ENCODE data around the gene CD274.

CD274 gene

GRCh38 chr9:5502553-5502952, 52.2 kb downstream of the CD274 start:
- DNase-seq, result no peak

GRCh38 chr9:5509573-5509972, 59.2 kb downstream of the CD274 start:
- DNase-seq, result no peak

- DNase-seq, result no peak
Measured at GRCh38 chr9:5510360-5510931, 60.1 kb downstream of the CD274 start, which contains the start of gene PDCD1LG2. Gene PDCD1LG2 (plus strand): TSS chr9:5510531. CDS start chr9:5522547, 12,016 bp downstream.

DNA sequence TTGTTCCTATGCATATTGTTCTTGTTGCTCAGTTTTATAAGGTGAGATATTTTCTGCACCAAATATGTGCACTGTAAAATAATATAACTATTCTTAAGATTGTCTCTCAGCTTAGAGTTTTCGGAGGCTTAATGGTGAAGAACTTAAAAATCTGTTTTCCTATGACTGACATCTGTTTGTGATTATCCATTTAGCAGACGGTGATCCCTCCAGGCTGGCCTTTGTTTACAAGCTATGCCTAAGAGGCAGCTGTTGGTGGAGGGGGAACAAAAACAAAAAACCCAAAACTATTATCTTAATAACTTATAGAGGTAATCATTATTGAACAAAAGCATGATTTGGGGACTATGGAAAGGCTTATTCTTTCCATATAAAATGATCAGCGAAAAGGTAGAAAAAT, 60.6 kb downstream of the CD274 start:
- DNase-seq, result no peak

DNA sequence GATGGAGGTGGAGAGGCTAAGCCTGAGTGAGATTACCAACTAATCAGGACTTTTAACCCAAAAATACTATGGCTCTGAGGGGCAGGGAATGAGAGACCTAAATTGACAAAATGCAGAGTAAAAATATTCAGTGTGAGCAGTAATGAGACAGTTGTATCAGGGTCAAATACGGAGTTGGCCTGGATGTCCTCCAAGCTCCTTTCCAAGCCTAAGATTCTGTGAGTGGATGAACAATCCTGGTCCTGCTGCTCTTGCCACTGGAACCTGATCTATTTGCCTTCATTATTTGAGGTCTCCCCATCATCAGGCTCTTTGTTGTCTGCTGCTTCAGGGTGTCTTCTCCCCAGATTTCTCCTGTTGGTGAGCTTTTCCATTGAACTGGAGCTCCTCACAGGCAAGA, 61.1 kb downstream of the CD274 start:
- no peak for DNase-seq

- DNase-seq, result no peak
Measured at GRCh38 chr9:5511935-5512580, 61.7 kb downstream of the CD274 start.

GRCh38 chr9:5512658-5513452, 62.5 kb downstream of the CD274 start:
- no peak for DNase-seq

DNA sequence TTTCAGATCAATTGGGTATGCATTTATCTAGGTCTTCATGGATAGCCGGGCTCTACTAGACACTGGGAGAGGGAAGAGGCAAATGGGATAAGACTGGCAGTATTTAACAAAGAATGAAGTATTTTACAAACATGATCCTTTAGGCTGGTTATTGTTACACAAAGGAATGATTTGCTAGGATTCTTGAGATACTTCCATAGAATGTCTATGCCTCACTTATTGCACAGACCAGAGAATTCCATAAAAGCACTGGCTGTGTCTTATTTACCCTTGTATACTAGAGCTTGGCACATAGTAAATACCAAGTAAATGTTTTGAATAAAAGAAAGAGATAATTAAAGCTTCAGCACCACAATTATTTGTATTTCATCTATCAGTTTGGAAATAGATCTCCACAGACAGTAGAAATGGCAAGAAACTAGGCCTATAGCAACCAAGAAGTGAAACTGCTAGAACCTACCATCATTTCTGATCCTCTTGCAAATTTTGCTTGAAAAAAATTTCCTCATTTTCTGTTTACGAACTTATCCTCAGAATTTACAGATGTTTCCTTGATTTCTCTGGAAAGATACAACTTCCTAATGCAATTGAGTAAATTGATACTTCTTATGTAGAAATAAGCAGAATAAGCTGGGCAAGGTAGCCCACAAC, 63.7 kb downstream of the CD274 start:
- DNase-seq, result no peak

GRCh38 chr9:5514617-5515260, 64.4 kb downstream of the CD274 start:
- DNase-seq, result no peak

DNA sequence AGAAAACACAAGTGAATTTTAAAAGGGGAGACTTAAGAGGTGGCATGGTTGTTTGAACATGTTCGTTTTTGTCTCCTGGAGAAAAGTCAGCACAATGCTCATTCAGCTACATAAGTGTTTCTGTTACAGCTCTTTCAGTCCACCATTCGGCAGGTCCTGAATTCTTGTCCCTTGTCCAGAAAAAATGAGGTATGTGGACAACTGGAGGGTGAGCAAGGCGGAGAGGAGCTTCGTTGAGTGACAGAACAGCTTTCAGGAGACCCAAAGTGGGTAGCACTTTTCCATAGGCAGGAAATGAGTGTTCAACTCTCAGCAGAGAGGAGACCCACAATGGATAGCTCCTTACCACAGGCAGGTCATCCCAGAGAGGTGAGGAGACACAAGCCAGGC, 64.9 kb downstream of the CD274 start:
- no peak for DNase-seq

GRCh38 chr9:5516453-5517220, 66.3 kb downstream of the CD274 start:
- DNase-seq, result no peak

DNA sequence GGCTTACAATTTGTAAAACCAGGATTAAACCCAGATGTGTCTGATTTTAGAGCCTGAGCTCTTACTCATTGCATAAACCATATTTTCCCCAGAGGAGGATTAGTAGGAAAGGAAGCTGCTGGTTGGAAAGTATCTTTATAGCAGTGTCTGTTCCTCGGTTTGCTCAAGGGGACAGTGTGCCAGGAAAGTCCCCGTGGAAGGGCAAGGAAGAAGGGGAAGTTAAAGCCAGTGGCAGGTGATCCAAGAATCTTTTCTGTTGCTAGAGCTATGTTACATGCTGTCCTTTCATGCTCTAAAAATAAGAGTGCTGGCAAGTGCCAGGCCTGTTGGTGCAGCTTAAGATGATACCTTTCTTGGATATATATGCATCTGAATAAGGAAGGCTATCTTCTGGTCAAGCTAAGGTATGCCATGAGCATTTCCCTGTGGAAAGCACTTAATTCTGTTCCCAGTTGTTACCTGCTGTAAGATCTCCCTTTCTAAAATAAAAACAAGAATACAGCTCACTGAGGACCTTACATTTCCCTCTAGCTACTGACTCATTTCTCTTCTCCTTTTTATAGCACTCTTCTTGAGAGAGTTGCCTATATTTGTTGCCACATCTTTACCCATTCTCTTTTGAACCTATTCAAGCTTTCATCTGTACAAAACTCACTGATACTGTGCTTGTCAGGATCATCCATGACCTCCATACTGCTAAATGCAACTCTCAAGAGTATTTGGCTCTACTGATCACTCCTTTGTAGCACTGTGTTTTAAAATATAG, 68.0 kb downstream of the CD274 start:
- no peak for DNase-seq

DNA sequence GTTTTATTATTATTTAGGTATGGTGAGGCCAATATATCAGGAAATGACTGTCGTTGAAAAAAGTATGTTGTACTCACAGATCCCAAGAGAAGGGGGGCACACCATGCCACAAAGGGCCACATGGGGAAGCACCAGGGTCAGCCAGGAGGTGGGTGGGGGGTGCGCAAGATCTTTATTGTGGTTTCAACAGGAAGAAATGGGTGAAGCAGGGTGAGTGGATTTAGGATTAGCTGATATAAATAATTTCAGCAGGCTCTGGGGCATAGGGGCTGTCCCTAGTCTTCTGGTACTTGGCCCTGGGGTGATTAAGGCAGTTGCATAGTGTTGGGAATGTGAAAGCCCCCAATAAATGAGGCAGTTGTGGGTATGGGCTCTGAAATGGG, 68.6 kb downstream of the CD274 start:
- no peak for DNase-seq
